ENCODE measurements around the gene BMP7.

The BMP7 gene

GRCh38 chr20:57230247-57230646 is 36.2 kb downstream of the BMP7 start:
- no peak overlapping the region for H3K4me3 ChIP-seq (ENCODE audit: low read depth, low read length)
- TF ChIP-seq, protein P1, sequence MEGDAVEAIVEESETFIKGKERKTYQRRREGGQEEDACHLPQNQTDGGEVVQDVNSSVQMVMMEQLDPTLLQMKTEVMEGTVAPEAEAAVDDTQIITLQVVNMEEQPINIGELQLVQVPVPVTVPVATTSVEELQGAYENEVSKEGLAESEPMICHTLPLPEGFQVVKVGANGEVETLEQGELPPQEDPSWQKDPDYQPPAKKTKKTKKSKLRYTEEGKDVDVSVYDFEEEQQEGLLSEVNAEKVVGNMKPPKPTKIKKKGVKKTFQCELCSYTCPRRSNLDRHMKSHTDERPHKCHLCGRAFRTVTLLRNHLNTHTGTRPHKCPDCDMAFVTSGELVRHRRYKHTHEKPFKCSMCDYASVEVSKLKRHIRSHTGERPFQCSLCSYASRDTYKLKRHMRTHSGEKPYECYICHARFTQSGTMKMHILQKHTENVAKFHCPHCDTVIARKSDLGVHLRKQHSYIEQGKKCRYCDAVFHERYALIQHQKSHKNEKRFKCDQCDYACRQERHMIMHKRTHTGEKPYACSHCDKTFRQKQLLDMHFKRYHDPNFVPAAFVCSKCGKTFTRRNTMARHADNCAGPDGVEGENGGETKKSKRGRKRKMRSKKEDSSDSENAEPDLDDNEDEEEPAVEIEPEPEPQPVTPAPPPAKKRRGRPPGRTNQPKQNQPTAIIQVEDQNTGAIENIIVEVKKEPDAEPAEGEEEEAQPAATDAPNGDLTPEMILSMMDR (IDR thresholded peaks at IDR 0.05; ENCODE audit: control insufficient read depth, extremely low read depth, insufficient read depth), result no peak
- DNase-seq (ENCODE audit: low read depth), result no peak

GRCh38 chr20:57229490-57229889 is 37.0 kb downstream of the BMP7 start:
- TF ChIP-seq, protein P1 (IDR thresholded peaks at IDR 0.05; ENCODE audit: control insufficient read depth, extremely low read depth, insufficient read depth), result no peak
- no peak overlapping the region for H3K4me3 ChIP-seq (ENCODE audit: low read depth, low read length)
- no peak for DNase-seq (ENCODE audit: low read depth)

DNA sequence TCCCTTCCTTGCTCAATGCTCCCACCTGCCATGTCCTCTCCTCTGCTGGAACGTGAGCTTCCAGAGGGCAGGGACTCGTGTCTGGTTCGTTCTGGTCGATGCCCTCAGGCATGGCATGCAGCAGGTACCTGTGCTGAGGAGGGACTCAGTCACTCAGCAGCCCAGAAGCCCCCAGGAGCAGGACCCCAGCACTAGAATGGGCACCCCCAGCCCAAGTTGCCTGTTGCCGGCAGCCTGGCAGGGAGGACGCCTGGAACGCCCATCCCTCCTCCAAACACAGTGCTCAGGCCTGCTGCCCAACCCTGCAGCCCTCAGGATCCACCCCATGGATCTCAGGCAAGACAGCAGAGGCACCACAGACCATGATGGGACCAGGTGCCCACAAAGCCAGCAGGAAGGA is 40.6 kb downstream of the BMP7 start:
- TF ChIP-seq, protein P1 (IDR thresholded peaks at IDR 0.05; ENCODE audit: control insufficient read depth, extremely low read depth, insufficient read depth), result no peak
- no peak overlapping the region for H3K4me3 ChIP-seq (ENCODE audit: low read depth, low read length)
- no peak for DNase-seq (ENCODE audit: low read depth)

GRCh38 chr20:57225197-57225733 is 41.2 kb downstream of the BMP7 start:
- H3K4me3 ChIP-seq (ENCODE audit: low read depth, low read length), result no peak overlapping the region
- TF ChIP-seq, protein P1 (IDR thresholded peaks at IDR 0.05; ENCODE audit: control insufficient read depth, extremely low read depth, insufficient read depth), result no peak
- no peak for DNase-seq (ENCODE audit: low read depth)

GRCh38 chr20:57224641-57225138 is 41.8 kb downstream of the BMP7 start:
- TF ChIP-seq, protein P1 (IDR thresholded peaks at IDR 0.05; ENCODE audit: control insufficient read depth, extremely low read depth, insufficient read depth), result no peak
- no peak overlapping the region for H3K4me3 ChIP-seq (ENCODE audit: low read depth, low read length)
- DNase-seq (ENCODE audit: low read depth), result no peak

DNA sequence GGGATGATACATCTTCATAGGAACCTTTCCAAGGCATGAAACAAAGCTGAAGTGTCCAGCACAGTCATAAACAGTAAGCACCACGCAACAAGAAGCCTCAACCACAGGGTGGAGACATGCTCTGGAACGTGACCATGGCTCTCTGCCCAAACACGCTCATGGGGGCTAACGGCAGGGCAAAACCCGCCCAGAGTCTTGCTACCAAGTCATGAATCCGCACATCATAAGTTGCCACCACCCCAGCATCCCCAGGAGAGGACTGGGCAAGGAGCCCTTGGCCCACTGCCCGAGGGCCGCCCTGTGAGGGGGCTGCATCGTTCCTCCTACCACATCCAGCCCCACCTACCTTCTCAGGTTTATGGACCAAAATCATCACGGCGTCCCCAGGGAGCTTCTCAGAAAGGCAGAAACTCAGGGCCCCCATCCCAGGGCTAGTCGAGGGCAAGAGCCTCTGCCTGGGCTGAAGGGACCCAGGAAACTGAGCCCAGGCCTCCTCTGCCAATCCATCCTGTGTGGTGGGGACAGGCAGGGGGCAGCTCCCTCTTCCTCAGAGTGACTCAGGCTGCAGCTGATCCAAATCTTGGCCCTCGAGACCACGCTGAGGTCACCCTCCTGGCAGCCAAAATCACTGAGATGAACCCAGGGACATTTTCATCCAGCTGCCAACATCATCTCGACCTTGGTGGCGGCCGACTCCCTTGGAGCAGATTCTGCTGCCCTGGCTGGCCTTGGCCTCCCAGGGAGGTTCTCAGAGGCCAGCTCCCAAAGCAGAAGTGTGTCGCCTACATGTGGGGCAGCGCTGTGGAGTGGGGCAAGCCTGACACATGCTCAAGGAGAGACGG is 42.6 kb downstream of the BMP7 start:
- H3K4me3 ChIP-seq (ENCODE audit: low read depth, low read length), result no peak overlapping the region
- no peak for DNase-seq (ENCODE audit: low read depth)
- TF ChIP-seq, protein P1 (IDR thresholded peaks at IDR 0.05; ENCODE audit: control insufficient read depth, extremely low read depth, insufficient read depth), result 0 out of 2 replicates have a peak, but pooled peaks have one; percentile 16

Measured in LNCaP clone FGC (cell line).